Osteocyte (in vitro differentiated cells): Measurements from ENCODE around the gene GOLGA8S. TPM values are rescaled to one million over a fixed set of nuclear protein-coding genes. Genes with fewer than 3 reads are reported as not detected.
"Not testable (repeated sequence)": the region's sequence is repeated elsewhere in the genome, so short reads cannot be mapped to it uniquely, and the experiment has no call there.

Experiments used
- DNase-seq: peaks from one replicate; pipeline ENCODE4 v3.0.0; 2021; ENCODE audit warnings: mixed read lengths; ENCODE audit not compliant: unreplicated experiment; ENCODE audit errors: extremely low spot score
- H3K27ac Mint-ChIP-seq: one replicate; pipeline ENCODE4 v1.8.0; 2021; ENCODE audit warnings: mild to moderate bottlenecking, mixed read lengths; ENCODE audit not compliant: unreplicated experiment
- H3K27me3 Mint-ChIP-seq: one replicate; pipeline ENCODE4 v1.8.0; 2021; ENCODE audit warnings: mixed read lengths; ENCODE audit not compliant: unreplicated experiment
- H3K36me3 Mint-ChIP-seq: one replicate; pipeline ENCODE4 v1.8.0; 2021; ENCODE audit warnings: mixed read lengths; ENCODE audit not compliant: unreplicated experiment
- H3K4me1 Mint-ChIP-seq: one replicate; pipeline ENCODE4 v1.8.0; 2021; ENCODE audit warnings: mixed read lengths; ENCODE audit not compliant: unreplicated experiment
- H3K4me3 Mint-ChIP-seq: one replicate; pipeline ENCODE4 v1.8.0; 2021; ENCODE audit warnings: mild to moderate bottlenecking, moderate library complexity, mixed read lengths; ENCODE audit not compliant: unreplicated experiment
- H3K9me3 Mint-ChIP-seq: one replicate; pipeline ENCODE4 v1.8.0; 2021; ENCODE audit warnings: mixed read lengths; ENCODE audit not compliant: unreplicated experiment
- long read RNA-seq: library from polyadenylated mRNA; unstranded; transcript quantifications from one replicate; pipeline ENCODE4 v2.0.0, GENCODE V29; 2021
- total RNA-seq: library from RNA; stranded (reverse); gene quantifications from 2 replicates; pipeline ENCODE4 v1.2.1, GENCODE V29; 2021
- TF ChIP-seq, protein P1 (sequence below): fragments of 200-600 bp; sonication (generic); IDR thresholded peaks from 2 replicates; pipeline ENCODE4 v1.5.0; 2021; ENCODE audit warnings: antibody characterized with exemption, mild to moderate bottlenecking, moderate library complexity

Gene GOLGA8S
- 0.30 and 0.44 TPM in 2 replicates for total RNA-seq
- long read RNA-seq = 0 reads

DNA sequence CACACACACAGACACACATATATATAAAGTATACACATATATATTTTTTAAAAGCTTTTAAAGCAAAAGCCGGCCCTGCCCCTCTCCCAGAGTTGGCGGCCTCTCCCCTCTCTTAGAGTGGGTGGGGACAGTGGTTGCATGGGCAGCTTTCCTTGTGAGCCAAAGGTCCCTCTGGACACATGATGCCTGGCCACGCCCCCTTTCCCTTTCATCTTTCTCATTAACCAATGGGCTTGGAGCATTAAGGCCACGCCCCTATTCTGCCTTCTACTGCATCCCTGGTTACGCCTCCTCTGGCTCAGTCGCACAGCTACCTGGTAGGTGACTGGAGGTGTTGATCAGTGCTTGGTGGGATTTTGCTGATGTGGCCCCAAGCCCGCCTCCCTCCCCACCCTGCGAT lies at the start of gene GOLGA8S:
TSS of gene GOLGA8S (plus strand) at position 301 of the 400 bp plus-strand sequence. CDS start at position 363, 62 bp downstream.
- H3K4me1 Mint-ChIP-seq, H3K27me3 Mint-ChIP-seq, H3K9me3 Mint-ChIP-seq, H3K4me3 Mint-ChIP-seq, H3K36me3 Mint-ChIP-seq, DNase-seq, H3K27ac Mint-ChIP-seq: not testable (repeated sequence)

- peaks cover 18% of the 10 kb centered on the region for H3K4me1 Mint-ChIP-seq
- H3K9me3 Mint-ChIP-seq, H3K27ac Mint-ChIP-seq, H3K36me3 Mint-ChIP-seq, H3K27me3 Mint-ChIP-seq, DNase-seq: not testable (repeated sequence)
- peak overlapping the region; percentile 84 for H3K4me3 Mint-ChIP-seq
Observed at GRCh38 chr15:23304805-23305204, 49.7 kb upstream of the GOLGA8S start.

DNA sequence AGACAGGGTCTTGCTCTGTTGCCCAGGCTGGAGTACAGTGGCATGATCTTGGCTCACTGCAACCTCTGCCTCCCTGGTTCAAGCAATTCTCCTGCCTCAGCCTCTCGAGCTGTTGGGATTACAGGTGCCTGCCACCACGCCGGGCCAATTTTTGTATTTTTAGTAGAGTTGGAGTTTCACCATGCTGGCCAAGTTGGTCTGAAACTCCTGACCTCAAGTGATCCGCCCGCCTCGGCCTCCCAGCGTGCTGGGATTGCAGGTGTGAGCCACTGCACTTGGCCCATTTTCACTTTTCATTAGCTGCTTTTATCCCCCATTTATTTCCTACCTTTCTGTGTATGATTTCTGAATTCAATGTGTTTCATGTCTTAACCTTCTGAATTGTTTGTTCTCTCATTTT lies 48.6 kb upstream of the GOLGA8S start:
- H3K9me3 Mint-ChIP-seq, H3K27ac Mint-ChIP-seq, H3K4me3 Mint-ChIP-seq, DNase-seq, H3K27me3 Mint-ChIP-seq: not testable (repeated sequence)
- peaks cover 18% of the 10 kb centered on the region for H3K4me1 Mint-ChIP-seq
- H3K36me3 Mint-ChIP-seq = peaks cover 13% of the 10 kb centered on the region

DNA sequence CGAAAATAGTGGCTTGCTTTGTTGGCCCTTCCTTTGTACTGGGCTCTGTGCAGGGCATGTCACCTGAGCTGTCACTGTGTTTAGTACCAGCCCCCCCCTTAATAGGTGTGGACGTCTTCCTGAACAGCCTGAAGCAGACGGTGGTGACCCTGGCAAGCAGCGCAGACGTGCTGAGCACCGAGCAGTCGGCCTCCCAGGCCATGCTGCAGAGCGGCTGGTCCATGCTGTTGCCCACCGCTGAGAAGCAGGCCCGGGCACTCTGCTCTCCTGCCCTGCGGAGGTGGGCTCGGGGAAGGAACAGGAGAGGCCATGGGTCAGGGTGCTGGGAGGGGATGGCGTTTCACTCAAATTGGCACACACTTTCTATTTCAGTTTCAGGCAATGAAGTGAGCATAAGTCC lies 43.3 kb upstream of the GOLGA8S start:
- H3K4me3 Mint-ChIP-seq, DNase-seq, H3K9me3 Mint-ChIP-seq, H3K4me1 Mint-ChIP-seq, H3K27ac Mint-ChIP-seq, H3K27me3 Mint-ChIP-seq: not testable (repeated sequence)
- peaks cover 11% of the 10 kb centered on the region for H3K36me3 Mint-ChIP-seq

DNA sequence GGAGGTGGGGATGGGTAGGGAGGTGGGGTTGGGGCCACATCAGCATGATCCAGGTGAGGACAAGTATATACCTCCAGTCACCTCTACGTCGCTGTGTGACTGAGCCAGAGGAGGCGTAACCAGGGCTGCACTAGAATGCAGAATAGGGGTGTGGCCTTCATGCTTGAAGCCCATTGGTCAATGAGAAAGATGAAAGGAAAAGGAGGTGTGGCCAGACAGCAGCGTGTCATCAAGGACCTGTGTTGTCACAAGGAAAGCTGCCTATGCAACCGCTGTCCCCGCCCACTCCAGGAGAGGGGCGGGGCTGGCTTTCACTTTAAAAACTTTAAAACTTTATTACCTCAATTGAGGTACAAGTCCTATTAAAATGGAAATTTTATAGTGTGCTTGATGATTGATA lies 20.5 kb upstream of the GOLGA8S start, which contains the start of gene GOLGA6L26:
TSS of gene GOLGA6L26 (minus strand) at position 101 of the 400 bp plus-strand sequence. CDS start at position 40, 61 bp downstream.
- DNase-seq, H3K4me1 Mint-ChIP-seq, H3K4me3 Mint-ChIP-seq, H3K36me3 Mint-ChIP-seq, H3K9me3 Mint-ChIP-seq, H3K27me3 Mint-ChIP-seq, H3K27ac Mint-ChIP-seq: not testable (repeated sequence)

DNA sequence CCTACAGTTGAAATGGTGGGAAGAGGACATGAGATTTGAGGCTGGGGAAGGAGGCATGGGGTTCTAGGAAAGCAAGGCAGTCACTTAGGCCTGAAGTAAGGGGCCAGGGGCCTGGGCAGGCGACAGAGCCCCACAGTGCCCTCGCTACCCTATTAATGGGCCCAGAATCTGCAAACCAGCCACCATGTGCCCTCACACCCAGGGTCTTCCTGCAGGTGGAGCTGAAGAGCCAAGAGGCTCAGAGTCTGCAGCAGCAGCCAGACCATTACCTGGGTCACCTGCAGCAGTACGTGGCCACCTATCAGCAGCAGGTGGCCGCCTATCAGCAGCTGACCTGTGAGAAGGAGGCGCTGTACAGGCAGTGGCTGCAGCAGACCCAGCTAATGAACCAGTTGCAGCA lies 8.1 kb downstream of the GOLGA8S start:
- not testable (repeated sequence) for H3K9me3 Mint-ChIP-seq, H3K36me3 Mint-ChIP-seq, H3K27ac Mint-ChIP-seq, H3K4me1 Mint-ChIP-seq, H3K4me3 Mint-ChIP-seq, H3K27me3 Mint-ChIP-seq, DNase-seq

DNA sequence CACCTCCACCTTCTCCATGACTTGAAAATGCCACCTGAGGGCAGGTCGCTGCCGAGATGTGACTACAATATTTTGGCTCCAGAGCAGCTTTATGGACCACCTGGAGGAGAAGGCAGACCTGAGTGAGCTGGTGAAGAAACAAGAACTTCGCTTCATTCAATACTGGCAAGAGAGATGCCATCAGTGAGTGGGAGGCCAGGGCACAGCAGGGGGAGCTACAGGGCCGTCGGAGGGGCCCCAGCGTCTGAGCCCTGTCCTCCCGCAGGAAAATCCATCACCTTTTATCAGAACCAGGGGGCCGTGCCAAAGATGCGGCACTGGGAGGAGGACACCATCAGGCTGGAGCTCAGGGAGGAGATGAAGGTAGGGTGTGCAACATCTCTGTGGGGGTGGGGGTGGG lies 9.7 kb downstream of the GOLGA8S start:
- H3K27me3 Mint-ChIP-seq, H3K4me3 Mint-ChIP-seq, H3K36me3 Mint-ChIP-seq, DNase-seq, H3K9me3 Mint-ChIP-seq, H3K4me1 Mint-ChIP-seq, H3K27ac Mint-ChIP-seq: not testable (repeated sequence)

GRCh38 chr15:23370578-23370977 lies 16.0 kb downstream of the GOLGA8S start:
- Mint-ChIP-seq H3K4me1 (peaks cover 3% of the 10 kb centered on the region), H3K27me3 (no peaks in the 10 kb centered on the region), H3K9me3 (peaks cover 8% of the 10 kb centered on the region), H3K27ac (no peak overlapping the region), H3K36me3 (no peaks in the 10 kb centered on the region), H3K4me3 (no peak overlapping the region)
- DNase-seq = no peak
- TF ChIP-seq, protein P1, sequence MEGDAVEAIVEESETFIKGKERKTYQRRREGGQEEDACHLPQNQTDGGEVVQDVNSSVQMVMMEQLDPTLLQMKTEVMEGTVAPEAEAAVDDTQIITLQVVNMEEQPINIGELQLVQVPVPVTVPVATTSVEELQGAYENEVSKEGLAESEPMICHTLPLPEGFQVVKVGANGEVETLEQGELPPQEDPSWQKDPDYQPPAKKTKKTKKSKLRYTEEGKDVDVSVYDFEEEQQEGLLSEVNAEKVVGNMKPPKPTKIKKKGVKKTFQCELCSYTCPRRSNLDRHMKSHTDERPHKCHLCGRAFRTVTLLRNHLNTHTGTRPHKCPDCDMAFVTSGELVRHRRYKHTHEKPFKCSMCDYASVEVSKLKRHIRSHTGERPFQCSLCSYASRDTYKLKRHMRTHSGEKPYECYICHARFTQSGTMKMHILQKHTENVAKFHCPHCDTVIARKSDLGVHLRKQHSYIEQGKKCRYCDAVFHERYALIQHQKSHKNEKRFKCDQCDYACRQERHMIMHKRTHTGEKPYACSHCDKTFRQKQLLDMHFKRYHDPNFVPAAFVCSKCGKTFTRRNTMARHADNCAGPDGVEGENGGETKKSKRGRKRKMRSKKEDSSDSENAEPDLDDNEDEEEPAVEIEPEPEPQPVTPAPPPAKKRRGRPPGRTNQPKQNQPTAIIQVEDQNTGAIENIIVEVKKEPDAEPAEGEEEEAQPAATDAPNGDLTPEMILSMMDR = no peak

DNA sequence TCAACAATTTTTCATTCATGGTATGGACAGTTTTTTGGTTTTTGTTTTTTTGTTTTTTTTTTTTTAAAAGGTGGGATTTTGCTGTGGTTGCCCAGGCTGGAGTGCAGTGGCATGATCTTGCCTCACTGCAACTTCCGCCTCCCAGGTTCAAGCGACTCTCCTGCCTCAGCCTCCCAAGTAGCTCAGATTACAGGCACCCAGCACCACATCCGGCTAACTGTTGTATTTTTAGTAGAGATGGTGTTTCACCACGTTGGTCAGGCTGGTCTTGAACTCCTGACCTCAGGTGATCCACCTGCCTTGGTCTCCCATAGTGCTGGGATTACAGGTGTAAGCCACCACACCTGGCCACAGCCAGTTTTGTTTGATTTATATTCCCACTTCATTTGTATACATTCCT lies 16.6 kb downstream of the GOLGA8S start:
- not testable (repeated sequence) for H3K4me3 Mint-ChIP-seq, H3K4me1 Mint-ChIP-seq, H3K36me3 Mint-ChIP-seq, H3K27ac Mint-ChIP-seq, H3K9me3 Mint-ChIP-seq, H3K27me3 Mint-ChIP-seq
- DNase-seq = peak; percentile 4

DNA sequence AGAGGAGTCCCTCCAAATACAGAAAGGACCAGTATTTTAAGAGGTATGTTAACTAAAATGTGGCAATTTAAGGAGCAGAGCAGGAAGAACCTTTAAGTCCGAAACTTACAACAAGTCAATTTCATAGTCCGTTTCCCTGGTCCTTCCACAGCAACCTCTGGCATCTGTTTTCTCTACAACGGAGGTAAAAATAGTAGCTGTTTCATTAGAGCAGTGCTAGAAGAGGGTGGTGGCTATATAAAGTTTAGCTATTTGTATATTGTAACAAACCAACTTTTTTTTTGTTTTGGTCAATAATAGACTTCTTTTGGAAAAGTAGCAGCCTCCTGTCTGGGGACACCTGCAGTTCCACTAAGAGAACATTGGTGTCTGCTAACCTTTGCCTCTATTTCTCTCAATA lies 17.3 kb downstream of the GOLGA8S start:
- not testable (repeated sequence) for H3K4me1 Mint-ChIP-seq, H3K9me3 Mint-ChIP-seq, H3K36me3 Mint-ChIP-seq, H3K27me3 Mint-ChIP-seq, H3K4me3 Mint-ChIP-seq, H3K27ac Mint-ChIP-seq
- peak; percentile 8 for DNase-seq
